GM23338 (cell line): ENCODE results near the gene THSD4. TPM values are rescaled to one million over a fixed set of nuclear protein-coding genes. Genes with fewer than 3 reads are reported as not detected.
A peak's percentile ranks its signal among the peaks of the same experiment; 100 is the strongest.

Experiments used
- ATAC-seq: fragments of 200-7000 bp; cut with Tn5 transposase; 3 replicates; pipeline ENCODE4 v1.9.1; 2020
- DNase-seq: peaks from one replicate; pipeline ENCODE4 v3.0.0-alpha.2; 2015; ENCODE audit warnings: low spot score
- H2AFZ ChIP-seq: fragments of 200-600 bp; sonication (generic); 2 replicates; pipeline ENCODE4 v1.8.0; 2016; ENCODE audit warnings: antibody characterized with exemption, mild to moderate bottlenecking, moderate library complexity
- H3F3A ChIP-seq: fragments of 200-600 bp; sonication (generic); replicated peaks from 2 replicates; pipeline ENCODE4 v1.8.0; 2017; ENCODE audit warnings: antibody characterized with exemption, mixed run types, low read depth
- H3K27ac ChIP-seq: fragments of 200-600 bp; sonication (generic); 2 replicates; pipeline ENCODE4 v1.6.1; 2016; ENCODE audit warnings: low read depth
- H3K27me3 ChIP-seq: fragments of 200-600 bp; sonication (generic); 2 replicates; pipeline ENCODE4 v1.8.0; 2016; ENCODE audit warnings: mild to moderate bottlenecking, mixed run types, moderate library complexity; ENCODE audit not compliant: insufficient read depth
- H3K36me3 ChIP-seq: fragments of 200-600 bp; sonication (generic); 2 replicates; pipeline ENCODE4 v1.8.0; 2016; ENCODE audit warnings: mild to moderate bottlenecking; ENCODE audit not compliant: insufficient read depth
- H3K4me1 ChIP-seq: fragments of 200-600 bp; sonication (generic); 2 replicates; pipeline ENCODE4 v1.8.0; 2016; ENCODE audit warnings: mild to moderate bottlenecking, moderate library complexity; ENCODE audit not compliant: insufficient read depth
- H3K4me2 ChIP-seq: fragments of 200-600 bp; sonication (generic); 2 replicates; pipeline ENCODE4 v1.7.1; 2017; ENCODE audit warnings: mixed run types
- H3K4me3 ChIP-seq: fragments of 200-600 bp; sonication (generic); 2 replicates; pipeline ENCODE4 v1.6.1; 2016; ENCODE audit warnings: mixed run types
- H3K79me2 ChIP-seq: fragments of 200-600 bp; sonication (generic); replicated peaks from 2 replicates; pipeline ENCODE4 v1.8.0; 2017; ENCODE audit warnings: mild to moderate bottlenecking; ENCODE audit not compliant: insufficient read depth
- H3K9me2 ChIP-seq: fragments of 200-600 bp; sonication (generic); 2 replicates; pipeline ENCODE4 v1.8.0; 2017; ENCODE audit not compliant: insufficient read depth
- H4K20me1 ChIP-seq: fragments of 200-600 bp; sonication (generic); replicated peaks from 2 replicates; pipeline ENCODE4 v1.8.0; 2017; ENCODE audit warnings: mild to moderate bottlenecking; ENCODE audit not compliant: insufficient read depth
- H3K27ac Mint-ChIP-seq: 2 replicates; pipeline ENCODE4 v1.8.0; 2020; ENCODE audit warnings: inconsistent platforms, mild to moderate bottlenecking, moderate library complexity, mixed read lengths
- H3K27me3 Mint-ChIP-seq: 3 replicates; pipeline ENCODE4 v1.8.0; 2022; ENCODE audit warnings: low read depth, mild to moderate bottlenecking, moderate library complexity, mixed read lengths, inconsistent platforms; ENCODE audit not compliant: insufficient read depth, poor library complexity
- H3K36me3 Mint-ChIP-seq: 3 replicates; pipeline ENCODE4 v1.8.0; 2021; ENCODE audit warnings: low read depth, mild to moderate bottlenecking, inconsistent platforms, moderate library complexity, mixed read lengths
- H3K4me1 Mint-ChIP-seq: 3 replicates; pipeline ENCODE4 v1.8.0; 2020; ENCODE audit warnings: mild to moderate bottlenecking, inconsistent platforms, mixed read lengths
- H3K4me3 Mint-ChIP-seq: 3 replicates; pipeline ENCODE4 v1.8.0; 2021; ENCODE audit warnings: moderate library complexity, mild to moderate bottlenecking, inconsistent platforms, mixed read lengths
- H3K9me3 Mint-ChIP-seq: 3 replicates; pipeline ENCODE4 v1.8.0; 2020; ENCODE audit warnings: moderate library complexity, mild to moderate bottlenecking, inconsistent platforms, mixed read lengths
- CTCF ChIP-seq, 2 experiments: fragments of 200-600 bp in 1 of 2; sonication (generic) in 1 of 2; conservative IDR thresholded peaks; 2 replicates each; pipeline versions ENCODE4 v1.5.1 to v1.6.1; 2016 to 2017; ENCODE audit warnings: antibody characterized with exemption in 2 of 2, low read depth in 2 of 2, mild to moderate bottlenecking in 2 of 2, moderate library complexity in 1 of 2
- STAT1 ChIP-seq: IDR thresholded peaks from one replicate; pipeline ENCODE4 v1.6.1; 2016; ENCODE audit warnings: antibody characterized with exemption; ENCODE audit not compliant: unreplicated experiment
- polyA plus RNA-seq: library from polyadenylated mRNA; unstranded; fragments of >200 nt; fragmentation: Nextera tagmentation; extraction: Ambion mirVana; gene quantifications from 2 replicates; pipeline ENCODE4 v1.2.1, GENCODE V29; 2016
- total RNA-seq: library from RNA; depleted of rRNA; stranded (reverse); fragments of >200 nt; shearing (Covaris generic); gene quantifications from 2 replicates; pipeline ENCODE4 v1.2.3, GENCODE V29; 2014
- TF ChIP-seq, protein P1 (sequence below): fragments of 250-450 bp; sonication (Bioruptor Pico); IDR thresholded peaks from 2 replicates; pipeline ENCODE4 v1.5.0; 2020; ENCODE audit warnings: mild to moderate bottlenecking, moderate library complexity

Gene THSD4
- total and polyA plus RNA-seq, 2 experiments from 2014 or later = 2.0 to 7.4 TPM

GRCh38 chr15:71807125-71807629, 691.9 kb downstream of the THSD4 start:
- peak; percentile 78 for DNase-seq
- no peaks in the 10 kb centered on the region for H4K20me1 ChIP-seq
- no peak for TF ChIP-seq STAT1
- TF ChIP-seq CTCF (conservative IDR thresholded peaks at IDR 0.05; ENCODE audit: low read depth in 2 of 2) = 0 out of 4 replicates have a peak, but pooled peaks of 1 of the 2 experiments have one; percentile 8
- TF ChIP-seq, protein P1, sequence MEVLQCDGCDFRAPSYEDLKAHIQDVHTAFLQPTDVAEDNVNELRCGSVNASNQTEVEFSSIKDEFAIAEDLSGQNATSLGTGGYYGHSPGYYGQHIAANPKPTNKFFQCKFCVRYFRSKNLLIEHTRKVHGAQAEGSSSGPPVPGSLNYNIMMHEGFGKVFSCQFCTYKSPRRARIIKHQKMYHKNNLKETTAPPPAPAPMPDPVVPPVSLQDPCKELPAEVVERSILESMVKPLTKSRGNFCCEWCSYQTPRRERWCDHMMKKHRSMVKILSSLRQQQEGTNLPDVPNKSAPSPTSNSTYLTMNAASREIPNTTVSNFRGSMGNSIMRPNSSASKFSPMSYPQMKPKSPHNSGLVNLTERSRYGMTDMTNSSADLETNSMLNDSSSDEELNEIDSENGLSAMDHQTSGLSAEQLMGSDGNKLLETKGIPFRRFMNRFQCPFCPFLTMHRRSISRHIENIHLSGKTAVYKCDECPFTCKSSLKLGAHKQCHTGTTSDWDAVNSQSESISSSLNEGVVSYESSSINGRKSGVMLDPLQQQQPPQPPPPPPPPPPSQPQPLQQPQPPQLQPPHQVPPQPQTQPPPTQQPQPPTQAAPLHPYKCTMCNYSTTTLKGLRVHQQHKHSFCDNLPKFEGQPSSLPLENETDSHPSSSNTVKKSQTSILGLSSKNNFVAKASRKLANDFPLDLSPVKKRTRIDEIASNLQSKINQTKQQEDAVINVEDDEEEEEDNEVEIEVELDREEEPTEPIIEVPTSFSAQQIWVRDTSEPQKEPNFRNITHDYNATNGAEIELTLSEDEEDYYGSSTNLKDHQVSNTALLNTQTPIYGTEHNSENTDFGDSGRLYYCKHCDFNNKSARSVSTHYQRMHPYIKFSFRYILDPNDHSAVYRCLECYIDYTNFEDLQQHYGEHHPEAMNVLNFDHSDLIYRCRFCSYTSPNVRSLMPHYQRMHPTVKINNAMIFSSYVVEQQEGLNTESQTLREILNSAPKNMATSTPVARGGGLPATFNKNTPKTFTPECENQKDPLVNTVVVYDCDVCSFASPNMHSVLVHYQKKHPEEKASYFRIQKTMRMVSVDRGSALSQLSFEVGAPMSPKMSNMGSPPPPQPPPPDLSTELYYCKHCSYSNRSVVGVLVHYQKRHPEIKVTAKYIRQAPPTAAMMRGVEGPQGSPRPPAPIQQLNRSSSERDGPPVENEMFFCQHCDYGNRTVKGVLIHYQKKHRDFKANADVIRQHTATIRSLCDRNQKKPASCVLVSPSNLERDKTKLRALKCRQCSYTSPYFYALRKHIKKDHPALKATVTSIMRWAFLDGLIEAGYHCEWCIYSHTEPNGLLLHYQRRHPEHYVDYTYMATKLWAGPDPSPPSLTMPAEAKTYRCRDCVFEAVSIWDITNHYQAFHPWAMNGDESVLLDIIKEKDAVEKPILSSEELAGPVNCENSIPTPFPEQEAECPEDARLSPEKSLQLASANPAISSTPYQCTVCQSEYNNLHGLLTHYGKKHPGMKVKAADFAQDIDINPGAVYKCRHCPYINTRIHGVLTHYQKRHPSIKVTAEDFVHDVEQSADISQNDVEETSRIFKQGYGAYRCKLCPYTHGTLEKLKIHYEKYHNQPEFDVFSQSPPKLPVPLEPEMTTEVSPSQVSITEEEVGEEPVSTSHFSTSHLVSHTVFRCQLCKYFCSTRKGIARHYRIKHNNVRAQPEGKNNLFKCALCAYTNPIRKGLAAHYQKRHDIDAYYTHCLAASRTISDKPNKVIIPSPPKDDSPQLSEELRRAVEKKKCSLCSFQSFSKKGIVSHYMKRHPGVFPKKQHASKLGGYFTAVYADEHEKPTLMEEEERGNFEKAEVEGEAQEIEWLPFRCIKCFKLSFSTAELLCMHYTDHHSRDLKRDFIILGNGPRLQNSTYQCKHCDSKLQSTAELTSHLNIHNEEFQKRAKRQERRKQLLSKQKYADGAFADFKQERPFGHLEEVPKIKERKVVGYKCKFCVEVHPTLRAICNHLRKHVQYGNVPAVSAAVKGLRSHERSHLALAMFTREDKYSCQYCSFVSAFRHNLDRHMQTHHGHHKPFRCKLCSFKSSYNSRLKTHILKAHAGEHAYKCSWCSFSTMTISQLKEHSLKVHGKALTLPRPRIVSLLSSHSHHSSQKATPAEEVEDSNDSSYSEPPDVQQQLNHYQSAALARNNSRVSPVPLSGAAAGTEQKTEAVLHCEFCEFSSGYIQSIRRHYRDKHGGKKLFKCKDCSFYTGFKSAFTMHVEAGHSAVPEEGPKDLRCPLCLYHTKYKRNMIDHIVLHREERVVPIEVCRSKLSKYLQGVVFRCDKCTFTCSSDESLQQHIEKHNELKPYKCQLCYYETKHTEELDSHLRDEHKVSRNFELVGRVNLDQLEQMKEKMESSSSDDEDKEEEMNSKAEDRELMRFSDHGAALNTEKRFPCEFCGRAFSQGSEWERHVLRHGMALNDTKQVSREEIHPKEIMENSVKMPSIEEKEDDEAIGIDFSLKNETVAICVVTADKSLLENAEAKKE (CRISPR knock-in tag) = 0 out of 2 replicates have a peak, but pooled peaks have one; percentile 39
- H3F3A ChIP-seq = peaks cover 7% of the 10 kb centered on the region; the same call in 1 of the 2 replicates
- ATAC-seq = peak; percentile 53
- Mint-ChIP-seq H3K4me1 (peaks cover 35% of the 10 kb centered on the region), H3K27ac (peak overlapping the region; percentile 86), H3K4me3 (peak overlapping the region; percentile 58), H3K27me3 (peaks cover 15% of the 10 kb centered on the region), H3K9me3 (no peaks in the 10 kb centered on the region), H3K36me3 (no peaks in the 10 kb centered on the region; the same call in 2 of the 3 replicates)
- H3K4me1 ChIP-seq = peaks cover 25% of the 10 kb centered on the region
- no peaks in the 10 kb centered on the region for H3K36me3 ChIP-seq
- H2AFZ ChIP-seq = peak overlapping the region; percentile 90
- peak overlapping the region; percentile 82; the same call in 1 of the 2 replicates for H3K27ac ChIP-seq
- H3K4me2 ChIP-seq = peak overlapping the region; percentile 72
- H3K27me3 ChIP-seq = no peaks in the 10 kb centered on the region
- H3K9me2 ChIP-seq = no peaks in the 10 kb centered on the region
- H3K79me2 ChIP-seq = no peaks in the 10 kb centered on the region
- peak overlapping the region; percentile 46 for H3K4me3 ChIP-seq
